SK-N-SH (cell line): ENCODE measurements around the gene TMEM214.

Source experiments
- FOXJ3 ChIP-seq: sonication (generic); formaldehyde crosslinking; IDR thresholded peaks from 2 replicates; pipeline ENCODE4 v1.5.1; 2020; ENCODE audit warnings: mild to moderate bottlenecking, missing genetic modification reagents
- FOXM1 ChIP-seq: IDR thresholded peaks from 2 replicates; pipeline ENCODE4 v1.4.0; 2012; ENCODE audit warnings: low read depth, mild to moderate bottlenecking
- GABPA ChIP-seq: IDR thresholded peaks from 2 replicates; pipeline ENCODE4 v1.4.0; 2012; ENCODE audit warnings: low read depth, mild to moderate bottlenecking
- MEF2A ChIP-seq: IDR thresholded peaks from 2 replicates; pipeline ENCODE4 v1.4.0; 2012; ENCODE audit warnings: low read depth, borderline replicate concordance
- NFIC ChIP-seq: IDR thresholded peaks from 2 replicates; pipeline ENCODE4 v1.4.0; 2012; ENCODE audit warnings: borderline replicate concordance
- PBX3 ChIP-seq: IDR thresholded peaks from 2 replicates; pipeline ENCODE4; 2012
- RAD21 ChIP-seq: IDR thresholded peaks from 2 replicates; pipeline ENCODE4 v1.6.1; 2012; ENCODE audit warnings: mild to moderate bottlenecking, low read length
- SMC3 ChIP-seq: IDR thresholded peaks from 2 replicates; pipeline ENCODE4 v1.6.1; 2012; ENCODE audit warnings: low read depth, low read length, improper control_type of control experiment
- TAF1 ChIP-seq: IDR thresholded peaks from 2 replicates; pipeline ENCODE4 v1.6.1; 2012; ENCODE audit warnings: low read depth, mild to moderate bottlenecking, low read length, moderate library complexity, borderline replicate concordance
- USF1 ChIP-seq: IDR thresholded peaks from 2 replicates; pipeline ENCODE4 v1.4.0; 2012; ENCODE audit warnings: low read depth, borderline replicate concordance
- USF2 ChIP-seq: fragments of 150-350 bp; IDR thresholded peaks from 2 replicates; pipeline ENCODE4 v1.6.1; 2017; ENCODE audit warnings: antibody characterized with exemption, low read length, low read depth, borderline replicate concordance
- ZBTB33 ChIP-seq: IDR thresholded peaks from 2 replicates; pipeline ENCODE4 v1.4.0; 2012; ENCODE audit warnings: low read depth, borderline replicate concordance
- TF ChIP-seq, protein P1 (sequence below): fragments of 200-600 bp; sonication (generic); IDR thresholded peaks from 2 replicates; pipeline ENCODE4 v1.6.1; 2017; ENCODE audit warnings: antibody characterized with exemption, mild to moderate bottlenecking, moderate library complexity
- TF ChIP-seq, protein P2 (sequence below): IDR thresholded peaks from 2 replicates; pipeline ENCODE4 v1.6.1; 2012; ENCODE audit warnings: mild to moderate bottlenecking, low read depth, low read length, moderate library complexity

DNA sequence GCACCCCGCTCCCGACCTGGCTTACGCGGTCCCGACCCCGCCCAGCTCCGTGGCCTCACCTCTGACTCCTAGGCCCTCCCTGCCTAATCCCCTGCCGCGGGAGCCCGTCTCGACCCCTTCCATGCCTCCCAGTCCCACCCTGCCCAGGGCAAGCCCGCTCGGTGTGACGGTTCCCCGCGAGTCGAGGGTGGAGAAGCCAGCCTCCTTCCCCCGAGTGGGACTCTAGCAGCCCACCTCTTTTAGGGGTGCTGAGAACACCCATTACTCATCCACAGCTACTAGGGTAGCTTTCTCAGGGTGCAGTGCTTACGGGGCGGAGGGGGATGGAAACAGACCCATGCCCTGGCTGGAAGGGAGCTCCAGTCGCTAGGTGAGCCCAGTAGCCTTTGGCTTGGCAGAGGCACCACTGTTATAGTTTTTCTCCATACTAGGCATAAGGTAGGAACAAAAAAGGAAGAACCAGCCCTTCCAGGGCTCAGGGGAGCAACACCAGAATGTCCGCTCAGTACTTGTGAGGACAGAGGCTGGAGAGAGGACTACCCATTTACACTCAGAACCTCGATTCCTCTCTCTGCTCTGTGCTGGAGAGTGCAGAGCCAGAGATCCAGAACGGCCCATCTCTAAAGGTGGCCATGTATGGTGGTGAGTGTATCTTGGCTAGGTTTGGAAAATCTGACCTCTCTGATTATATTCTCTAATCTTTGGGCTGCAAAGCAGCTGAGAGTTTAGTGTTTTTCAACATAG is 19.3 kb downstream of the TMEM214 start:
- TF ChIP-seq GABPA (no peak), MEF2A (no peak), USF1 (no peak), PBX3 (no peak), SMC3 (no peak), ZBTB33 (no peak), RAD21 (no peak), TAF1 (no peak), USF2 (no peak), NFIC (no peak), FOXJ3 (CRISPR knock-in tag) (no peak), FOXM1 (no peak)
- TF ChIP-seq, protein P1, sequence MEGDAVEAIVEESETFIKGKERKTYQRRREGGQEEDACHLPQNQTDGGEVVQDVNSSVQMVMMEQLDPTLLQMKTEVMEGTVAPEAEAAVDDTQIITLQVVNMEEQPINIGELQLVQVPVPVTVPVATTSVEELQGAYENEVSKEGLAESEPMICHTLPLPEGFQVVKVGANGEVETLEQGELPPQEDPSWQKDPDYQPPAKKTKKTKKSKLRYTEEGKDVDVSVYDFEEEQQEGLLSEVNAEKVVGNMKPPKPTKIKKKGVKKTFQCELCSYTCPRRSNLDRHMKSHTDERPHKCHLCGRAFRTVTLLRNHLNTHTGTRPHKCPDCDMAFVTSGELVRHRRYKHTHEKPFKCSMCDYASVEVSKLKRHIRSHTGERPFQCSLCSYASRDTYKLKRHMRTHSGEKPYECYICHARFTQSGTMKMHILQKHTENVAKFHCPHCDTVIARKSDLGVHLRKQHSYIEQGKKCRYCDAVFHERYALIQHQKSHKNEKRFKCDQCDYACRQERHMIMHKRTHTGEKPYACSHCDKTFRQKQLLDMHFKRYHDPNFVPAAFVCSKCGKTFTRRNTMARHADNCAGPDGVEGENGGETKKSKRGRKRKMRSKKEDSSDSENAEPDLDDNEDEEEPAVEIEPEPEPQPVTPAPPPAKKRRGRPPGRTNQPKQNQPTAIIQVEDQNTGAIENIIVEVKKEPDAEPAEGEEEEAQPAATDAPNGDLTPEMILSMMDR, result no peak
- TF ChIP-seq, protein P2, sequence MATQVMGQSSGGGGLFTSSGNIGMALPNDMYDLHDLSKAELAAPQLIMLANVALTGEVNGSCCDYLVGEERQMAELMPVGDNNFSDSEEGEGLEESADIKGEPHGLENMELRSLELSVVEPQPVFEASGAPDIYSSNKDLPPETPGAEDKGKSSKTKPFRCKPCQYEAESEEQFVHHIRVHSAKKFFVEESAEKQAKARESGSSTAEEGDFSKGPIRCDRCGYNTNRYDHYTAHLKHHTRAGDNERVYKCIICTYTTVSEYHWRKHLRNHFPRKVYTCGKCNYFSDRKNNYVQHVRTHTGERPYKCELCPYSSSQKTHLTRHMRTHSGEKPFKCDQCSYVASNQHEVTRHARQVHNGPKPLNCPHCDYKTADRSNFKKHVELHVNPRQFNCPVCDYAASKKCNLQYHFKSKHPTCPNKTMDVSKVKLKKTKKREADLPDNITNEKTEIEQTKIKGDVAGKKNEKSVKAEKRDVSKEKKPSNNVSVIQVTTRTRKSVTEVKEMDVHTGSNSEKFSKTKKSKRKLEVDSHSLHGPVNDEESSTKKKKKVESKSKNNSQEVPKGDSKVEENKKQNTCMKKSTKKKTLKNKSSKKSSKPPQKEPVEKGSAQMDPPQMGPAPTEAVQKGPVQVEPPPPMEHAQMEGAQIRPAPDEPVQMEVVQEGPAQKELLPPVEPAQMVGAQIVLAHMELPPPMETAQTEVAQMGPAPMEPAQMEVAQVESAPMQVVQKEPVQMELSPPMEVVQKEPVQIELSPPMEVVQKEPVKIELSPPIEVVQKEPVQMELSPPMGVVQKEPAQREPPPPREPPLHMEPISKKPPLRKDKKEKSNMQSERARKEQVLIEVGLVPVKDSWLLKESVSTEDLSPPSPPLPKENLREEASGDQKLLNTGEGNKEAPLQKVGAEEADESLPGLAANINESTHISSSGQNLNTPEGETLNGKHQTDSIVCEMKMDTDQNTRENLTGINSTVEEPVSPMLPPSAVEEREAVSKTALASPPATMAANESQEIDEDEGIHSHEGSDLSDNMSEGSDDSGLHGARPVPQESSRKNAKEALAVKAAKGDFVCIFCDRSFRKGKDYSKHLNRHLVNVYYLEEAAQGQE, result no peak
